ENCODE results near the gene VSIG8. TPM values are rescaled to one million over a fixed set of nuclear protein-coding genes. Genes with fewer than 3 reads are reported as not detected.

The VSIG8 gene
- total RNA-seq, 4 donors from 2014 or later, result 0.11 TPM; not detected in 3

DNA sequence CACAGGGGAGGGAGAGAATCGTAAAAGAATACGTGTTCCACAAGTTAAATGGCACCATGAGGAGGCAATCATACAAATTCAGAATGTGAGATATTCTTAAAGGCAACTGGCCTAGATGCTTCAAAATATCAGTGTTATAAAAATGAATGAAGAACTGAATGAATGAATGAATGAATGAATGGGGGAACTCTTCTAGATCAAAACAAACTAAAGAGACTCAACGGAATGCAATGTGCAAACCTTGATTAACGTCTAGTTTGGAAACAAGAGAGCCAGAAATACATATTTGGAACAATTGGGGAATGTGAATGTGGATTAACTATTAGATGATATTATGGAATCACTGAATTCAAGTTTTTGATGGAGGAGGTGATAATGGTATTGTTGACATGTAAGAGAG is 20.7 kb upstream of the VSIG8 start:
- TF ChIP-seq, protein P1, sequence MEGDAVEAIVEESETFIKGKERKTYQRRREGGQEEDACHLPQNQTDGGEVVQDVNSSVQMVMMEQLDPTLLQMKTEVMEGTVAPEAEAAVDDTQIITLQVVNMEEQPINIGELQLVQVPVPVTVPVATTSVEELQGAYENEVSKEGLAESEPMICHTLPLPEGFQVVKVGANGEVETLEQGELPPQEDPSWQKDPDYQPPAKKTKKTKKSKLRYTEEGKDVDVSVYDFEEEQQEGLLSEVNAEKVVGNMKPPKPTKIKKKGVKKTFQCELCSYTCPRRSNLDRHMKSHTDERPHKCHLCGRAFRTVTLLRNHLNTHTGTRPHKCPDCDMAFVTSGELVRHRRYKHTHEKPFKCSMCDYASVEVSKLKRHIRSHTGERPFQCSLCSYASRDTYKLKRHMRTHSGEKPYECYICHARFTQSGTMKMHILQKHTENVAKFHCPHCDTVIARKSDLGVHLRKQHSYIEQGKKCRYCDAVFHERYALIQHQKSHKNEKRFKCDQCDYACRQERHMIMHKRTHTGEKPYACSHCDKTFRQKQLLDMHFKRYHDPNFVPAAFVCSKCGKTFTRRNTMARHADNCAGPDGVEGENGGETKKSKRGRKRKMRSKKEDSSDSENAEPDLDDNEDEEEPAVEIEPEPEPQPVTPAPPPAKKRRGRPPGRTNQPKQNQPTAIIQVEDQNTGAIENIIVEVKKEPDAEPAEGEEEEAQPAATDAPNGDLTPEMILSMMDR (IDR thresholded peaks at IDR 0.05), result no peak
- TF ChIP-seq POLR2A (IDR thresholded peaks at IDR 0.05), result no peak
- H3K27me3 ChIP-seq, result no peaks in the 10 kb centered on the region
- 92% methylated on average over 3 to 4 of the region's 4 CpGs for WGBS, 2 donors
- intact Hi-C loops (cut with DNase I), result no loop called here
- H3K27ac ChIP-seq, result no peak overlapping the region
- DNase-seq, result no peak
- no peaks in the 10 kb centered on the region for H3K9me3 ChIP-seq
- no peaks in the 10 kb centered on the region for H3K36me3 ChIP-seq
- peaks cover 0 to 4% of the 10 kb centered on the region in 2 donors for H3K4me1 ChIP-seq
- no peak overlapping the region for H3K4me3 ChIP-seq (replicated peaks in 1 of 3)

DNA sequence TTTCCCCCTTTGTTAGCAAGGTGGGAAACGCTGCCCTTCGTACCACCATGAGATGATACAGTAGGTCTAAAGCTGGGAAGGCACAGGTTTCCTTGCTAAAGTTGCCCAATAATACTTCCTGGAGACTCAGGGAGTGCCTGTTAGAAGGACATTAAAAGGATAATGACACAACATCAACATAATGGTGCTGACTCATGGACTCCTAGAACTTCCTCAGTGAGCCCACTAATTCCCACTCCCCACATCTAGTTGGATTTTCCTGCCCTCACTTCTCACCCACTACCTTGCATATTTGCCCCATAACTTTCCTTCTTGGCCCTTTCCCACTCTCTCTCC is 20.0 kb upstream of the VSIG8 start:
- intact Hi-C loops (cut with DNase I), result no loop called here
- TF ChIP-seq, protein P1 (IDR thresholded peaks at IDR 0.05), result no peak
- Histone ChIP-seq H3K27ac (no peak overlapping the region), H3K4me3 (replicated peaks in 1 of 3) (no peak overlapping the region), H3K4me1 (peaks cover 0 to 4% of the 10 kb centered on the region in 2 donors), H3K36me3 (no peaks in the 10 kb centered on the region), H3K9me3 (no peaks in the 10 kb centered on the region), H3K27me3 (no peaks in the 10 kb centered on the region)
- 92 to 94% methylated on average over 2 of the region's 2 CpGs for WGBS, 2 donors
- no peak for DNase-seq

DNA sequence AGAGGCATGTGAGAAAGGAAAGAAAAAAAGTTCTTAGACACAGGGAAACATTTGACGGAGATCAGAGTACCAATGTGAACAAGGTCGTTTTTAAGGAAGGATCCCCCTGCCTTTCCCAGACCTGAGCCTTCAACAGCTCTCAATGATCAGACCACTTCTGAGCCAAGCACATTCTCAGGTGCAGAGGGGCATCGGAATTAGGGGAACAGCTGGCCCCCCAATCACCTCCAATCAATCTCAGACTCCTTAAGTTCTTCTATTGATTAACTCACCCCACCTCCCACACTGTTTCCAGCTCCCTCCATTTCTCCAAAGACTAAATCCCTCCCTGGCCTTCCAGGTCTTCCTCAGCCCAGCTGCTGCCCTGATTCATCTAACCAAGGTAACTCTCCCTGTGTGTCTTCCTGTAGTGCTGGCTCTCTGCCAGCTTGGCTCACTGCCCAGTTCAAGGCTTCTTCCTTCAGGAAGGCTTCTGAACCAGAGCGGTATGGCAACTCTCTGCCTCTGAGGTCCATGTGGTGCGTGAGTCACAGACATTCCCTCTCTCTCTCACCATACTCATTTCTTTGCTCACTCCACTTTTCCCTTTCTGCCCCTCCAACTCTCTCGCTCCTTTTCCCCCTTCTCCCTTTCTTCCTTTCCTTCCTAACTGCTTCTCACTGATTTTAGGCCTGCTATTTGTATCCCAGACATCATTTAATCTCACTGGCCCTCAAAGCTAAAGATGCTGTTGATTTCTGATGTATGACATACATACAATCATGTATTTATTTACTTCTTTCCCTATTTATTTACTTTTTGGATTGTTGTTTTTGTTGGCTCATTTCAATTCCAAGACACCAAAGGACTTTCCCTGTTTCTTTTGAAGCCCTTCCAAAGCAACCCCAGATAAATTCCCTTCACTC is 19.4 kb upstream of the VSIG8 start:
- intact Hi-C loops (cut with DNase I), result no loop called here
- Histone ChIP-seq H3K4me3 (replicated peaks in 1 of 3) (no peak overlapping the region), H3K27ac (no peak overlapping the region), H3K4me1 (peaks cover 0 to 4% of the 10 kb centered on the region in 2 donors), H3K27me3 (no peaks in the 10 kb centered on the region), H3K9me3 (no peaks in the 10 kb centered on the region), H3K36me3 (no peaks in the 10 kb centered on the region)
- no peak for TF ChIP-seq POLR2A (IDR thresholded peaks at IDR 0.05)
- TF ChIP-seq, protein P1 (IDR thresholded peaks at IDR 0.05), result no peak
- 45 to 51% methylated on average over 6 of the region's 6 CpGs for whole genome bisulfite sequencing, 2 donors
- peak; percentile 93 to 94 for DNase-seq

DNA sequence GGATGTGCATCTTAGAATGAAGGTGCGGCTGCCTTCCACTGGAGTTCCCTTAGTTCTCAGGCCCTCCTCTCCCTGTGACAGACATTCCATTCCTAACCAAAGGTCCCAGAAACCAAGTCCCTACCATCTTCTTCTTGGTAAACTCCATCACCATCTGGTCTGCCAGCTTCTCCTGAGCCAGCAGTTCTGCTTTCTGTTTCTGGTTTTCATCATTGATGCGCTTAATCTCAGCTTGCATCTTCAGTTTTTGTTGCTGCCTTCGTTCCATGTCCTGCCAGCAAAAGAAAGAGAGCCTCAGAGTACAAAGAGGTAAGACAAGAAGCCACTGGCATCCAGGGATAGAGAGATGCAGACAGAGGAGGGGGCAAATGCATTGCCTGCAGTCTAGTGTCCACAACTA is 18.0 kb upstream of the VSIG8 start:
- intact Hi-C loops (cut with DNase I), result no loop called here
- TF ChIP-seq, protein P1 (IDR thresholded peaks at IDR 0.05), result no peak
- no peak for TF ChIP-seq POLR2A (IDR thresholded peaks at IDR 0.05)
- Histone ChIP-seq H3K27ac (no peak overlapping the region), H3K36me3 (no peaks in the 10 kb centered on the region), H3K9me3 (no peaks in the 10 kb centered on the region), H3K4me1 (peaks cover 0 to 4% of the 10 kb centered on the region in 2 donors), H3K27me3 (no peaks in the 10 kb centered on the region), H3K4me3 (replicated peaks in 1 of 3) (no peak overlapping the region)
- 90 to 95% methylated on average over 3 of the region's 3 CpGs for WGBS, 2 donors
- DNase-seq, result no peak

DNA sequence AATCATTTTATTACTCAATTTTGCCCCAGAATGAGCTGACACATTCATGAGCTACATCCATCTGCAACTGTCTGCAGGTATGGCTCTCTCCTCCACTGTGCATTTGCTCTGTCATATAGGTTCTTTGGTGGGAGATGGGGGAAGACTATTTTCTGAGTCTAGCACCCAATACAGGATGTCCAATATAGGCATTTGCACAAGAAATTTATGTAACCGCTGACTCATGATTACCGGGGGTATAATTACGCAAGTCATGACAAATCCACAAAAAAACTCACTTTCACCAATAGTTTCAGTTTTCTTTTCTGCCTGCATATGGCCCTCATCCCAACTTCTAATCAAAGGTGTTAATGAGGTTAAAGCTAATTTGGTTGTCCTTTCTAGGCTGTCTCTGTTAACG is 17.5 kb upstream of the VSIG8 start:
- H3K4me1 ChIP-seq, result peaks cover 0 to 4% of the 10 kb centered on the region in 2 donors
- H3K9me3 ChIP-seq, result no peaks in the 10 kb centered on the region
- intact Hi-C loops (cut with DNase I), result no loop called here
- DNase-seq, result no peak
- TF ChIP-seq, protein P1 (IDR thresholded peaks at IDR 0.05), result no peak
- TF ChIP-seq POLR2A (IDR thresholded peaks at IDR 0.05), result no peak
- no peaks in the 10 kb centered on the region for H3K36me3 ChIP-seq
- H3K4me3 ChIP-seq (replicated peaks in 1 of 3), result no peak overlapping the region
- no peaks in the 10 kb centered on the region for H3K27me3 ChIP-seq
- H3K27ac ChIP-seq, result no peak overlapping the region
- WGBS, 2 donors, result 86 to 96% methylated on average over 4 of the region's 4 CpGs

Data from thyroid gland (tissue), 4 donors.